HepG2 (cell line): ENCODE measurements around the gene MRS2. TPM values are rescaled to one million over a fixed set of nuclear protein-coding genes. Genes with fewer than 3 reads are reported as not detected.

ENCODE experiments used
- KDM5B ChIP-seq: sonication (generic); formaldehyde crosslinking; IDR thresholded peaks from 2 replicates; pipeline ENCODE4 v1.4.0; 2020; ENCODE audit warnings: missing genetic modification reagents, mild to moderate bottlenecking, borderline replicate concordance
- SNAI1 ChIP-seq: sonication (generic); formaldehyde crosslinking; IDR thresholded peaks from 2 replicates; pipeline ENCODE4 v1.5.0; 2020; ENCODE audit warnings: mild to moderate bottlenecking, missing genetic modification reagents, borderline replicate concordance
- TSC22D2 ChIP-seq: sonication (generic); formaldehyde crosslinking; IDR thresholded peaks from 2 replicates; pipeline ENCODE4 v1.5.1; 2020; ENCODE audit warnings: missing genetic modification reagents, mild to moderate bottlenecking, borderline replicate concordance
- ZNF776 ChIP-seq: sonication (generic); formaldehyde crosslinking; IDR thresholded peaks from 2 replicates; pipeline ENCODE4 v1.4.0; 2020; ENCODE audit warnings: mild to moderate bottlenecking, missing genetic modification reagents
- polyA plus RNA-seq, 8 experiments: library from polyadenylated mRNA; depleted of rRNA in 3 of 8; stranded (reverse) in 7 of 8; unstranded in 1 of 8; fragments of >200 nt; fragmentation: Illumina TruSeq in 4 of 8; extraction: Trizol in 4 of 8; gene quantifications; 2 replicates each; pipeline versions ENCODE4 v1.2.1 to v1.2.3, GENCODE V29; 2011 to 2016; ENCODE audit warnings: low read depth in 4 of 8, missing spikeins in 1 of 8, mixed read lengths in 1 of 8; ENCODE audit not compliant: insufficient read depth in 1 of 8
- total RNA-seq, 5 experiments: library from RNA; depleted of rRNA; stranded (reverse); fragments of >200 nt; fragmentation: Illumina TruSeq; extraction: Trizol; gene quantifications; 2 replicates each; pipeline ENCODE4 v1.2.3, GENCODE V29; 2016; ENCODE audit warnings: low read depth in 1 of 5
- TF ChIP-seq, protein P1 (sequence below): sonication (generic); formaldehyde crosslinking; IDR thresholded peaks from 2 replicates; pipeline ENCODE4 v1.4.0; 2020; ENCODE audit warnings: missing genetic modification reagents
- TF ChIP-seq, protein P2 (sequence below): sonication (generic); formaldehyde crosslinking; IDR thresholded peaks from 2 replicates; pipeline ENCODE4 v1.4.0; 2020; ENCODE audit warnings: missing genetic modification reagents
- TF ChIP-seq, protein P3 (sequence below): IDR thresholded peaks from 2 replicates; pipeline ENCODE4 v1.6.1; 2016; ENCODE audit warnings: missing compliant biosample characterization, missing genetic modification reagents, borderline replicate concordance
- TF ChIP-seq, protein P4 (sequence below): sonication (generic); formaldehyde crosslinking; IDR thresholded peaks from 2 replicates; pipeline ENCODE4 v1.4.0; 2020; ENCODE audit warnings: mild to moderate bottlenecking, low read depth, missing genetic modification reagents
- TF ChIP-seq, protein P5 (sequence below): sonication (generic); formaldehyde crosslinking; IDR thresholded peaks from 2 replicates; pipeline ENCODE4 v1.4.0; 2020; ENCODE audit warnings: missing genetic modification reagents
- TF ChIP-seq, protein P6 (sequence below): sonication (generic); formaldehyde crosslinking; IDR thresholded peaks from 2 replicates; pipeline ENCODE4 v1.4.0; 2020; ENCODE audit warnings: missing genetic modification reagents, borderline replicate concordance
- TF ChIP-seq, protein P7 (sequence below): sonication (generic); formaldehyde crosslinking; IDR thresholded peaks from 2 replicates; pipeline ENCODE4 v1.4.0; 2020; ENCODE audit warnings: mild to moderate bottlenecking, missing genetic modification reagents
- TF ChIP-seq, protein P8 (sequence below): sonication (generic); formaldehyde crosslinking; IDR thresholded peaks from 2 replicates; pipeline ENCODE4 v1.5.0; 2020; ENCODE audit warnings: mild to moderate bottlenecking, missing genetic modification reagents

MRS2 gene
- total and polyA plus RNA-seq, 2 of the 13 experiments (the other 11 are each of a cell fraction or from before 2014, with no cell fraction given): 31.1 to 83.8 TPM

DNA sequence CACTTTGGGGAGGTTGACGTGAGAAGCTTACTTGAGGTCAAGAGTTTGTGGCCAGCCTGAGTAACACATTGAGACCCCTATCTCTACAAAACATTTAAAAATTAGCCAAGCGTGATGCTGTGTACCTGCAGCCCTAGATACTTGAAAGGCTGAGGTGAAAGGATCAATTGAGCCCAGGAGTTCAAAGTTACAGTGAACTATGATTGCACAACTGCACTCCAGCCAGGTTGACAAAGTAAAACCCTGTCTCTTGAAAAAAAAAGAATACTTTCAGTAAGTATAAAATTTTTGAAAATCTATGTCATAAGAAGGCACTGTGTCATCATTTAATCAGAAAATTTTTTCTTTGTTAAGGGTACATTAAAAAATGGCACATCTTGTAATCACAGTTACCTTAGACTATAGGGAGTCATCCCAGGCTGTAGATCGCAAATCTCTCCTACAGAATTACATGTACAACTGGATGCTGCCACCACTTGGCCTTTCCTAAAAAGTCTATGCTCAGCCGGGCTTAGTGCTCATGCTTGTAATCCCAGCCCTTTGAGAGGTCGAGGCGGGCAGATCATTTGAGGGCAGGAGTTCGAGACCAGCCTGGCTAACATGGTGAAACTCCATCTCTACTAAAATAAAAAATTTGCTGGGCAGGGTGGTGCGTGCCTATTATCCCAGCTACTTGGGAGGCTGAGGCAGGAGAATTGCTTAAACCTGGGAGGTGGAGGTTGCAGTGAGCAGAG is 17.0 kb upstream of the MRS2 start (continued):
- TF ChIP-seq, protein P1, sequence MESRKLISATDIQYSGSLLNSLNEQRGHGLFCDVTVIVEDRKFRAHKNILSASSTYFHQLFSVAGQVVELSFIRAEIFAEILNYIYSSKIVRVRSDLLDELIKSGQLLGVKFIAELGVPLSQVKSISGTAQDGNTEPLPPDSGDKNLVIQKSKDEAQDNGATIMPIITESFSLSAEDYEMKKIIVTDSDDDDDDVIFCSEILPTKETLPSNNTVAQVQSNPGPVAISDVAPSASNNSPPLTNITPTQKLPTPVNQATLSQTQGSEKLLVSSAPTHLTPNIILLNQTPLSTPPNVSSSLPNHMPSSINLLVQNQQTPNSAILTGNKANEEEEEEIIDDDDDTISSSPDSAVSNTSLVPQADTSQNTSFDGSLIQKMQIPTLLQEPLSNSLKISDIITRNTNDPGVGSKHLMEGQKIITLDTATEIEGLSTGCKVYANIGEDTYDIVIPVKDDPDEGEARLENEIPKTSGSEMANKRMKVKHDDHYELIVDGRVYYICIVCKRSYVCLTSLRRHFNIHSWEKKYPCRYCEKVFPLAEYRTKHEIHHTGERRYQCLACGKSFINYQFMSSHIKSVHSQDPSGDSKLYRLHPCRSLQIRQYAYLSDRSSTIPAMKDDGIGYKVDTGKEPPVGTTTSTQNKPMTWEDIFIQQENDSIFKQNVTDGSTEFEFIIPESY (CRISPR knock-in tag): peak; percentile 37; the same call in 1 of the 2 replicates
- TF ChIP-seq TSC22D2 (CRISPR knock-in tag) (no peak), KDM5B (CRISPR knock-in tag) (no peak), SNAI1 (CRISPR knock-in tag) (no peak), ZNF776 (CRISPR knock-in tag) (no peak)
- TF ChIP-seq, protein P2, sequence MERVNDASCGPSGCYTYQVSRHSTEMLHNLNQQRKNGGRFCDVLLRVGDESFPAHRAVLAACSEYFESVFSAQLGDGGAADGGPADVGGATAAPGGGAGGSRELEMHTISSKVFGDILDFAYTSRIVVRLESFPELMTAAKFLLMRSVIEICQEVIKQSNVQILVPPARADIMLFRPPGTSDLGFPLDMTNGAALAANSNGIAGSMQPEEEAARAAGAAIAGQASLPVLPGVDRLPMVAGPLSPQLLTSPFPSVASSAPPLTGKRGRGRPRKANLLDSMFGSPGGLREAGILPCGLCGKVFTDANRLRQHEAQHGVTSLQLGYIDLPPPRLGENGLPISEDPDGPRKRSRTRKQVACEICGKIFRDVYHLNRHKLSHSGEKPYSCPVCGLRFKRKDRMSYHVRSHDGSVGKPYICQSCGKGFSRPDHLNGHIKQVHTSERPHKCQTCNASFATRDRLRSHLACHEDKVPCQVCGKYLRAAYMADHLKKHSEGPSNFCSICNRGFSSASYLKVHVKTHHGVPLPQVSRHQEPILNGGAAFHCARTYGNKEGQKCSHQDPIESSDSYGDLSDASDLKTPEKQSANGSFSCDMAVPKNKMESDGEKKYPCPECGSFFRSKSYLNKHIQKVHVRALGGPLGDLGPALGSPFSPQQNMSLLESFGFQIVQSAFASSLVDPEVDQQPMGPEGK: peak; percentile 72
- TF ChIP-seq, protein P3, sequence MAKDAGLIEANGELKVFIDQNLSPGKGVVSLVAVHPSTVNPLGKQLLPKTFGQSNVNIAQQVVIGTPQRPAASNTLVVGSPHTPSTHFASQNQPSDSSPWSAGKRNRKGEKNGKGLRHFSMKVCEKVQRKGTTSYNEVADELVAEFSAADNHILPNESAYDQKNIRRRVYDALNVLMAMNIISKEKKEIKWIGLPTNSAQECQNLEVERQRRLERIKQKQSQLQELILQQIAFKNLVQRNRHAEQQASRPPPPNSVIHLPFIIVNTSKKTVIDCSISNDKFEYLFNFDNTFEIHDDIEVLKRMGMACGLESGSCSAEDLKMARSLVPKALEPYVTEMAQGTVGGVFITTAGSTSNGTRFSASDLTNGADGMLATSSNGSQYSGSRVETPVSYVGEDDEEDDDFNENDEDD (CRISPR knock-in tag): no peak; the same call in 1 of the 2 replicates
- TF ChIP-seq, protein P4, sequence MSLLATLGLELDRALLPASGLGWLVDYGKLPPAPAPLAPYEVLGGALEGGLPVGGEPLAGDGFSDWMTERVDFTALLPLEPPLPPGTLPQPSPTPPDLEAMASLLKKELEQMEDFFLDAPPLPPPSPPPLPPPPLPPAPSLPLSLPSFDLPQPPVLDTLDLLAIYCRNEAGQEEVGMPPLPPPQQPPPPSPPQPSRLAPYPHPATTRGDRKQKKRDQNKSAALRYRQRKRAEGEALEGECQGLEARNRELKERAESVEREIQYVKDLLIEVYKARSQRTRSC (CRISPR knock-in tag): 0 out of 2 replicates have a peak, but pooled peaks have one; percentile 65
- TF ChIP-seq, protein P5, sequence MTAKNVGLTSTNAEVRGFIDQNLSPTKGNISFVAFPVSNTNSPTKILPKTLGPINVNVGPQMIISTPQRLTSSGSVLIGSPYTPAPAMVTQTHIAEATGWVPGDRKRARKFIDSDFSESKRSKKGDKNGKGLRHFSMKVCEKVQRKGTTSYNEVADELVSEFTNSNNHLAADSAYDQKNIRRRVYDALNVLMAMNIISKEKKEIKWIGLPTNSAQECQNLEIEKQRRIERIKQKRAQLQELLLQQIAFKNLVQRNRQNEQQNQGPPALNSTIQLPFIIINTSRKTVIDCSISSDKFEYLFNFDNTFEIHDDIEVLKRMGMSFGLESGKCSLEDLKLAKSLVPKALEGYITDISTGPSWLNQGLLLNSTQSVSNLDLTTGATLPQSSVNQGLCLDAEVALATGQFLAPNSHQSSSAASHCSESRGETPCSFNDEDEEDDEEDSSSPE (CRISPR knock-in tag): 0 out of 2 replicates have a peak, but pooled peaks have one; percentile 25
- TF ChIP-seq, protein P6, sequence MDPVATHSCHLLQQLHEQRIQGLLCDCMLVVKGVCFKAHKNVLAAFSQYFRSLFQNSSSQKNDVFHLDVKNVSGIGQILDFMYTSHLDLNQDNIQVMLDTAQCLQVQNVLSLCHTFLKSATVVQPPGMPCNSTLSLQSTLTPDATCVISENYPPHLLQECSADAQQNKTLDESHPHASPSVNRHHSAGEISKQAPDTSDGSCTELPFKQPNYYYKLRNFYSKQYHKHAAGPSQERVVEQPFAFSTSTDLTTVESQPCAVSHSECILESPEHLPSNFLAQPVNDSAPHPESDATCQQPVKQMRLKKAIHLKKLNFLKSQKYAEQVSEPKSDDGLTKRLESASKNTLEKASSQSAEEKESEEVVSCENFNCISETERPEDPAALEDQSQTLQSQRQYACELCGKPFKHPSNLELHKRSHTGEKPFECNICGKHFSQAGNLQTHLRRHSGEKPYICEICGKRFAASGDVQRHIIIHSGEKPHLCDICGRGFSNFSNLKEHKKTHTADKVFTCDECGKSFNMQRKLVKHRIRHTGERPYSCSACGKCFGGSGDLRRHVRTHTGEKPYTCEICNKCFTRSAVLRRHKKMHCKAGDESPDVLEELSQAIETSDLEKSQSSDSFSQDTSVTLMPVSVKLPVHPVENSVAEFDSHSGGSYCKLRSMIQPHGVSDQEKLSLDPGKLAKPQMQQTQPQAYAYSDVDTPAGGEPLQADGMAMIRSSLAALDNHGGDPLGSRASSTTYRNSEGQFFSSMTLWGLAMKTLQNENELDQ (CRISPR knock-in tag): 0 out of 2 replicates have a peak, but pooled peaks have one; percentile 27
- TF ChIP-seq, protein P7, sequence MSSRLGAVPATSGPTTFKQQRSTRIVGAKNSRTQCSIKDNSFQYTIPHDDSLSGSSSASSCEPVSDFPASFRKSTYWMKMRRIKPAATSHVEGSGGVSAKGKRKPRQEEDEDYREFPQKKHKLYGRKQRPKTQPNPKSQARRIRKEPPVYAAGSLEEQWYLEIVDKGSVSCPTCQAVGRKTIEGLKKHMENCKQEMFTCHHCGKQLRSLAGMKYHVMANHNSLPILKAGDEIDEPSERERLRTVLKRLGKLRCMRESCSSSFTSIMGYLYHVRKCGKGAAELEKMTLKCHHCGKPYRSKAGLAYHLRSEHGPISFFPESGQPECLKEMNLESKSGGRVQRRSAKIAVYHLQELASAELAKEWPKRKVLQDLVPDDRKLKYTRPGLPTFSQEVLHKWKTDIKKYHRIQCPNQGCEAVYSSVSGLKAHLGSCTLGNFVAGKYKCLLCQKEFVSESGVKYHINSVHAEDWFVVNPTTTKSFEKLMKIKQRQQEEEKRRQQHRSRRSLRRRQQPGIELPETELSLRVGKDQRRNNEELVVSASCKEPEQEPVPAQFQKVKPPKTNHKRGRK (CRISPR knock-in tag): no peak
- TF ChIP-seq, protein P8, sequence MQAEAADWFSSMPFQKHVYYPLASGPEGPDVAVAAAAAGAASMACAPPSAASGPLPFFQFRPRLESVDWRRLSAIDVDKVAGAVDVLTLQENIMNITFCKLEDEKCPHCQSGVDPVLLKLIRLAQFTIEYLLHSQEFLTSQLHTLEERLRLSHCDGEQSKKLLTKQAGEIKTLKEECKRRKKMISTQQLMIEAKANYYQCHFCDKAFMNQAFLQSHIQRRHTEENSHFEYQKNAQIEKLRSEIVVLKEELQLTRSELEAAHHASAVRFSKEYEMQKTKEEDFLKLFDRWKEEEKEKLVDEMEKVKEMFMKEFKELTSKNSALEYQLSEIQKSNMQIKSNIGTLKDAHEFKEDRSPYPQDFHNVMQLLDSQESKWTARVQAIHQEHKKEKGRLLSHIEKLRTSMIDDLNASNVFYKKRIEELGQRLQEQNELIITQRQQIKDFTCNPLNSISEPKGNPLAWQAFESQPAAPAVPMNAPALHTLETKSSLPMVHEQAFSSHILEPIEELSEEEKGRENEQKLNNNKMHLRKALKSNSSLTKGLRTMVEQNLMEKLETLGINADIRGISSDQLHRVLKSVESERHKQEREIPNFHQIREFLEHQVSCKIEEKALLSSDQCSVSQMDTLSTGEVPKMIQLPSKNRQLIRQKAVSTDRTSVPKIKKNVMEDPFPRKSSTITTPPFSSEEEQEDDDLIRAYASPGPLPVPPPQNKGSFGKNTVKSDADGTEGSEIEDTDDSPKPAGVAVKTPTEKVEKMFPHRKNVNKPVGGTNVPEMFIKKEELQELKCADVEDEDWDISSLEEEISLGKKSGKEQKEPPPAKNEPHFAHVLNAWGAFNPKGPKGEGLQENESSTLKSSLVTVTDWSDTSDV (CRISPR knock-in tag): no peak
